SK-N-SH treated with all-trans-retinoic acid at 6 μM for 48 hours (cell line): ENCODE measurements around the gene GALC.

Experiments used
- ATAC-seq: fragments of 200-7000 bp; cut with Tn5 transposase; 3 replicates; pipeline ENCODE4 v1.9.1; 2020; ENCODE audit warnings: mild to moderate bottlenecking, moderate library complexity
- ARNTL ChIP-seq: fragments of 450-650 bp; formaldehyde crosslinking; IDR thresholded peaks from 2 replicates; pipeline ENCODE4 v1.5.0; 2020; ENCODE audit warnings: low read depth, mild to moderate bottlenecking, moderate library complexity, borderline replicate concordance
- BACH2 ChIP-seq: fragments of 250-450 bp; sonication (Bioruptor Pico); IDR thresholded peaks from 2 replicates; pipeline ENCODE4 v1.9.0; 2021; ENCODE audit warnings: mild to moderate bottlenecking, borderline replicate concordance
- CREB5 ChIP-seq: fragments of 250-450 bp; sonication (Bioruptor Pico); IDR thresholded peaks from 2 replicates; pipeline ENCODE4 v1.5.1; 2020; ENCODE audit warnings: low read depth, mild to moderate bottlenecking, moderate library complexity
- CSDC2 ChIP-seq: fragments of 250-450 bp; sonication (Bioruptor Pico); IDR thresholded peaks from 2 replicates; pipeline ENCODE4 v1.5.0; 2020; ENCODE audit warnings: mild to moderate bottlenecking, moderate library complexity
- CSRNP3 ChIP-seq: fragments of 250-450 bp; sonication (Bioruptor Pico); IDR thresholded peaks from 2 replicates; pipeline ENCODE4 v1.5.1; 2021; ENCODE audit warnings: mild to moderate bottlenecking, moderate library complexity
- ESRRG ChIP-seq: fragments of 250-450 bp; sonication (Bioruptor Pico); IDR thresholded peaks from 2 replicates; pipeline ENCODE4 v1.6.1; 2021; ENCODE audit warnings: mild to moderate bottlenecking
- GLIS3 ChIP-seq: fragments of 250-450 bp; sonication (Bioruptor Pico); IDR thresholded peaks from 2 replicates; pipeline ENCODE4 v1.5.0; 2020; ENCODE audit warnings: mild to moderate bottlenecking, moderate library complexity
- ISL1 ChIP-seq: fragments of 250-450 bp; sonication (Bioruptor Pico); IDR thresholded peaks from 2 replicates; pipeline ENCODE4 v2.1.2; 2022; ENCODE audit warnings: mild to moderate bottlenecking, moderate library complexity
- OSR1 ChIP-seq: fragments of 250-450 bp; sonication (Bioruptor Pico); IDR thresholded peaks from 2 replicates; pipeline ENCODE4 v1.8.0; 2022; ENCODE audit warnings: moderate library complexity, mild to moderate bottlenecking, inconsistent platforms
- PATZ1 ChIP-seq: fragments of 250-450 bp; sonication (Bioruptor Pico); IDR thresholded peaks from 2 replicates; pipeline ENCODE4 v1.8.0; 2020; ENCODE audit warnings: mild to moderate bottlenecking, moderate library complexity, borderline replicate concordance
- POU6F1 ChIP-seq: fragments of 250-450 bp; sonication (Bioruptor Pico); IDR thresholded peaks from 2 replicates; pipeline ENCODE4 v1.8.0; 2021; ENCODE audit warnings: low read depth, mild to moderate bottlenecking, moderate library complexity, borderline replicate concordance
- TCF4 ChIP-seq: fragments of 250-450 bp; sonication (Bioruptor Pico); IDR thresholded peaks from 2 replicates; pipeline ENCODE4 v1.8.0; 2021; ENCODE audit warnings: mild to moderate bottlenecking, moderate library complexity, borderline replicate concordance
- TOX ChIP-seq: fragments of 250-450 bp; sonication (Bioruptor Pico); IDR thresholded peaks from 2 replicates; pipeline ENCODE4 v1.8.0; 2021; ENCODE audit warnings: mild to moderate bottlenecking, moderate library complexity, borderline replicate concordance
- TSHZ2 ChIP-seq: fragments of 250-450 bp; sonication (Bioruptor Pico); IDR thresholded peaks from 2 replicates; pipeline ENCODE4 v1.5.0; 2020; ENCODE audit warnings: mild to moderate bottlenecking, moderate library complexity
- ZFP3 ChIP-seq: fragments of 250-450 bp; sonication (Bioruptor Pico); IDR thresholded peaks from 2 replicates; pipeline ENCODE4 v1.5.0; 2020; ENCODE audit warnings: mild to moderate bottlenecking, moderate library complexity
- ZFP30 ChIP-seq: fragments of 450-650 bp; formaldehyde crosslinking; IDR thresholded peaks from 2 replicates; pipeline ENCODE4 v1.5.0; 2022; ENCODE audit warnings: mild to moderate bottlenecking, moderate library complexity
- ZNF565 ChIP-seq: fragments of 450-650 bp; formaldehyde crosslinking; conservative IDR thresholded peaks from 2 replicates; pipeline ENCODE4 v1.5.0; 2020; ENCODE audit warnings: low read depth, mild to moderate bottlenecking, moderate library complexity
- ZNF70 ChIP-seq: fragments of 450-650 bp; formaldehyde crosslinking; IDR thresholded peaks from 2 replicates; pipeline ENCODE4 v1.5.0; 2020; ENCODE audit warnings: mild to moderate bottlenecking, moderate library complexity
- ZNF8 ChIP-seq: fragments of 450-650 bp; formaldehyde crosslinking; IDR thresholded peaks from 2 replicates; pipeline ENCODE4 v1.5.0; 2020; ENCODE audit warnings: mild to moderate bottlenecking, moderate library complexity

The GALC gene

GRCh38 chr14:87975636-87976035 is 17.3 kb downstream of the GALC start:
- ATAC-seq = no peak
- no peak for TF ChIP-seq TSHZ2 (CRISPR knock-in tag)
- no peak for TF ChIP-seq CSDC2 (CRISPR knock-in tag)
- no peak for TF ChIP-seq ARNTL (CRISPR knock-in tag)
- no peak for TF ChIP-seq ZFP3 (CRISPR knock-in tag)
- no peak for TF ChIP-seq ZNF565 (CRISPR knock-in tag)
- TF ChIP-seq GLIS3 (CRISPR knock-in tag) = no peak
- TF ChIP-seq TOX (CRISPR knock-in tag) = no peak
- TF ChIP-seq ZNF8 (CRISPR knock-in tag) = no peak
- no peak for TF ChIP-seq ESRRG (CRISPR knock-in tag)
- TF ChIP-seq PATZ1 (CRISPR knock-in tag) = no peak
- TF ChIP-seq BACH2 (CRISPR knock-in tag) = no peak
- no peak for TF ChIP-seq CSRNP3 (CRISPR knock-in tag)
- no peak for TF ChIP-seq ISL1 (CRISPR knock-in tag)
- TF ChIP-seq ZNF70 = no peak

- TF ChIP-seq PATZ1 (CRISPR knock-in tag) (no peak), CSDC2 (CRISPR knock-in tag) (no peak), GLIS3 (CRISPR knock-in tag) (no peak), CREB5 (no peak), POU6F1 (CRISPR knock-in tag) (no peak), ZNF8 (CRISPR knock-in tag) (no peak), ZNF70 (no peak), CSRNP3 (CRISPR knock-in tag) (no peak), TOX (CRISPR knock-in tag) (no peak)
- no peak for ATAC-seq
Measured at GRCh38 chr14:87971010-87971409, 22.0 kb downstream of the GALC start.

- ATAC-seq = no peak
- TF ChIP-seq OSR1 (CRISPR knock-in tag) (no peak), CSDC2 (CRISPR knock-in tag) (no peak), ZNF70 (no peak), POU6F1 (CRISPR knock-in tag) (no peak), TSHZ2 (CRISPR knock-in tag) (no peak), TCF4 (no peak), ISL1 (CRISPR knock-in tag) (no peak), ZFP30 (no peak), ESRRG (CRISPR knock-in tag) (no peak), TOX (CRISPR knock-in tag) (no peak)
Measured at GRCh38 chr14:87967496-87967895, 25.5 kb downstream of the GALC start.
